Fibroblast of lung (primary cell): ENCODE data around the gene KCNH1.

Experiments used
- CTCF ChIP-seq, 2 donors: IDR thresholded peaks in 1 of 2; conservative IDR thresholded peaks in 1 of 2; 1 replicate in 1 of 2; 2 replicates in 1 of 2; pipeline ENCODE4 v1.5.1; 2011 to 2012; ENCODE audit warnings: low read length in 2 of 2, control low read depth in 1 of 2, inconsistent platforms in 1 of 2, low read depth in 1 of 2, mild to moderate bottlenecking in 1 of 2
- EZH2 ChIP-seq: IDR thresholded peaks from 2 replicates; pipeline ENCODE4 v1.5.1; 2012; ENCODE audit warnings: low read length, control low read depth, mild to moderate bottlenecking; ENCODE audit errors: missing control alignments

GRCh38 chr1:210796421-210796820 lies 337.5 kb downstream of the KCNH1 start:
- TF ChIP-seq EZH2 (no peak), CTCF (conservative IDR thresholded peaks at IDR 0.05 in 1 of 2, IDR thresholded peaks at IDR 0.05 in 1 of 2; ENCODE audit: low read depth in 1 of 2, low read length in 2 of 2) (no peak)
